ENCODE measurements around the gene STEAP2. TPM values are rescaled to one million over a fixed set of nuclear protein-coding genes. Genes with fewer than 3 reads are reported as not detected.
"Not testable (repeated sequence)": the region's sequence is repeated elsewhere in the genome, so short reads cannot be mapped to it uniquely, and the experiment has no call there.

The STEAP2 gene
- 2.4 TPM for total RNA-seq

- ATAC-seq, result peak; percentile 99
Observed at GRCh38 chr7:90211391-90212148, at the start of gene STEAP2. STEAP2 (plus strand) TSS chr7:90211740; CDS start chr7:90225083, 13,343 bp downstream.

- ATAC-seq, result no peak
Observed at GRCh38 chr7:90163534-90163933, 48.0 kb upstream of the STEAP2 start.

- no peak for ATAC-seq
Observed at GRCh38 chr7:90165724-90166123, 45.8 kb upstream of the STEAP2 start.

GRCh38 chr7:90166153-90166552 lies 45.4 kb upstream of the STEAP2 start:
- no peak for ATAC-seq

DNA sequence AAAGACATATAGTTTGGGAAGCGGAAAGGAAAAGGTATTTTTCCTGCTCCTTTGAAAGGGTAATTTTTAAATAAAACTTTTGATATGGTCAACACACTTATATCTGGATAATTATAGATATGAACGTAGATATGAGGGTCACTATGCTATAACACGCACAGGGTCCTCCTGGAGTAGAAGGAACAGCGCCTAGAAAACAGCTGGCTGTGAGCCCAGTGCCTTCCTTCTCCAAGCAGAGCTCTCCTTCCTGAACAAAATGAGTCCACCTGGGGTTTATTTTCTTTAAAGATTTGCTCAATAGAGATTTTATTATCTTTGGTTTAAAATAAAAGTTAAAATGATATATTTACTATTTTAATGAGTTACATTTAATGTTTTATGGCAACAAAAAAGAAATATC lies 44.2 kb upstream of the STEAP2 start:
- ATAC-seq, result no peak

DNA sequence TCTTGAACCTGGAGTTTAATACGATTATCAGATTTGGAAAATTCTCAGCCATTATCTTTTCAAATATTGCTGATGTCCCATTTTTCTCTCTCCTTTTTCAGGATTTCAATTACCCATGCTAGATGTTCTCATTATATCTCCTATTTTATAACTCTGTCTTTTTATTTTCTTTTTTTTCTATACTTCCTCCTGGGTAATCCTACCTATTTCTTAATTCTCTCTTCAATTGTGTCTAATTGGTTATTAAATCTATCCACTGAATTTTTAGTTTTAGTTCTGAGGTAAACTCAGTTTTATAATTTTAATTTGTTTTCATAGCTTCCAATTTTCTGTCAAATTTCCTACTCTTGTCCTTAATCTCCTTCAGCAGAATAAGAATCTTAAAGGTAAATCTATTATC lies 41.6 kb upstream of the STEAP2 start:
- ATAC-seq, result no peak

DNA sequence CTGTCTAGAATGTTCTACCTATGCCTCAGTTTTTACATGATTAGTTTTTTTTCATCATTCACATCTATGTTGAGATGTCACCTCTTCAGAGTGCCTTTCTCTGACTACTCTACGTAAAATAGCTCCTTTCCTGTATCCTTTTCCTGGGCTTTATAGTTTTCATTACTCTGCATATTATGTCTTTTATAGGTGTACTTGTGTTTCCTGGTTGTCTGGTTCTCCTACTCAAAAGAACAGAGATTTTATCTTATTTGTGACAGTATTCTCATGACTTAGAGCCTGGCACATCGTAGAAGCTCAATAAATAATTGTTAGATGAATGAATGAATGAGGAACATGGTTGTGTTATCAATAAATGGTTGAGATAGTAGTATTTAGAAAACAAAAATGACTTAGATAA lies 39.4 kb upstream of the STEAP2 start:
- no peak for ATAC-seq

GRCh38 chr7:90172624-90173023 lies 38.9 kb upstream of the STEAP2 start:
- ATAC-seq, result no peak

DNA sequence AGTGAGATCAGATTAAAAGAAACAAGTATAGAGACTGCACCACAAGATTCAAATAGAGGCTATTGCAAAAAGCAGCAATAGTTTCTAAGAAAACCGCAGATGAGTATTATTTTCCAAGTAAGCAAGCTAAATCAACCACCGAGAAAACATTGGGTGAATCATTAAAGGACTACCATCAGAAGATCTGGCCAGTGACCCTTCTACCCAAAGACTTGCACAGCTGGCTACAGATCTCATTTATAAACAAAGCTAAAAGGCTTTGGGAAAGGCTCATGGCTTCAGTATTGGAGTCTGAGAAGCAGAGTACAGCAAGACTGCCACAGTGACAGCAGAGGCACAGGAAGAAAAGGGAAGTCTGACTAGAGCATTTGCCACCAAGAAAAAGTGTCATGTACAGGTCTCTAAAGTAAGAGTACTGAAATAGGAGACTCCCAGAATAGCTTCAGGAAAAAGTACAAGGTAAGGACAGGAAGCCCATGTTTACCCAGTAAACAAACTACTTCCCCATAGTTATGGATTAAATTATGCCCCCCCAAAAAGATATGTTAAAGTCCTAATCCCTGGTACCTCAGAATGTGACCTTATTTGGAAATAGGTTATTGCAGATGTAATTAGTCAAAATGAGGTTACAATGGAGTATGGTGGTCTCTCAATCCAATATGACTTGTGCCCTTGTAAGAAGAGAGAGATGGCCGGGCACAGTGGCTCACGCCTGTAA lies 38.3 kb upstream of the STEAP2 start:
- no peak for ATAC-seq

DNA sequence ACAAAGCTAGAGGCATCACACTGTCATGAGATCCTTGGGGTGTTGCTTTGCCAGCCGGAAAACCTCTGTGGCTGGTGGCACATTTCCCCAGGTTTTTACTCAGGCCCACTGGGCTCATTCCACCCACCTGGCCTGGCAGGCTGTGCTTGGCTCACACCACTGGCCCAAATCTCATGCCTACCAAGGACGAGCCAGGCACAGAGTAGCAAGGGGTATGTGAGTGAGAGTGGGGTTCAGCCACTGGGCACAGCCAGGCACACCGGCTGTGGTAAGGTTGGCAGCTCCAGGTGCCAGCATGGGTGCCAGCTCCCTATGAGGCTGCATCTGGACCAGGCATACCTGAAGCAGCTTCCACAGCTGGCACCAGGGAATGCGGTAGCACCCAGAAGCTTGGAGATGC lies 35.9 kb upstream of the STEAP2 start:
- no peak for ATAC-seq

DNA sequence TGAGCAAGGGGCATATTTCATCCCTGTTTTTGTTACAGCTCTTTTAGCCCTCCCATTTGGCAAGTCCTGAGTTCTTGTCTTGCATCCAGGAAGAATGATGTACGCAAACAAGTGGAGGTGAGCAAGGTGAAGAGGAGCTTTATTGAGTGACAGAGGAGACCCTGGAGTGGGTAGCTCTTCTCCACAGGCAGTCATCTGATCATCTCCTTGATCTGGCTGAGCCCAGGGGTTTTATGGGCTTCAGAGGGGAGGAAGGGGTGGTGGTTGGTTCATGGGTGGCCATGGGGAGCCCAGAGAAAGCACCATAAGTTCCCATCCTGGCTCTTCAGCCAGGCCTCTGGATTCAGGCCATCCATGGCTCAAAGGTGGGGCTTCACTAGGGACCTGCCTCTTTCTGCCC lies 35.3 kb upstream of the STEAP2 start:
- no peak for ATAC-seq

DNA sequence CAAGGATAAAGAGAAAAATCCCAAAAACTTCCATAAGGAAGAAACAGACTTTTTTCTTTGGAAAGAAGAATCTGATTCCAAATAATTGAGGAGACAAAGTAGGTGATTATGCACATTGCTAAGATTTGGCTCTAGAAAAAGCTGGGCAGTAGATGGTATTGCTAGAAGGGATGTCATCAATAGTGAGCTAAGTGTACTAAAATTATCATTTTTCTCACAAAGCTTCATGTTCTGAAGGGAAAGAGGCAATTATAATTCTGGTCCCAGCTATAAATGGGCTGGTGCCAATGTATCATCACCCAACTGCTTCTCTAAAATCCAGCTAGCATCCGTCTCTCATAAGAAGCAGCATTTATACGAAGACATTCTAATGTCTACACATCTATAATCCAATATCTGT lies 33.4 kb upstream of the STEAP2 start:
- no peak for ATAC-seq

DNA sequence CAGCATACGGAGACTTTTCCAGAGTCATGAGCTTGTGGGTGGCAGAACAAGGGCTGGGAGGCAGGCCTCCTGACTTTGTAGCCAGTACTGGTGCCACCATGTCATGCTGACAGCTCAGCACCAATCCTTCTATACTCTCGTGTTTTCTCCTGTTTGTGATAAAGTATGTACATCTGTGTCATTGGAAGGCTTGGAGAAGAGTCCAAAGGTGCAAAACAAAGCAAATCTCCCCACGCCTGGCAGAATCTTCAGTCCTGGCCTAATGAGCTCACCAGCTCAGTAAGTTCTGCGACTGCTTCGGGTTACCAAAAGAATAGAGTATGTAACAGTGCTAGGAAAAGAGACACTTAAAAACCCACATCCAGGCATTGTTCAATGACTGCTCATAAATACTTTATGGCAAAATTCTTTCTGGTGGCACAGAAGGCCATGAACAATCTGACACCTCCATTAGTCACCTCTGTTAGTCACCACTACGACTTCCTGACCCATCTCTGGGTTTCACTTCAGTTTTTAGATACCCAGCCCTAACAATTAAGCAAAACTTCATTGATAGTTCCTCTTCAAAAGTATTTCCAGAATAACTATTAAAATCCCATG lies 32.8 kb upstream of the STEAP2 start:
- ATAC-seq, result peak; percentile 87

DNA sequence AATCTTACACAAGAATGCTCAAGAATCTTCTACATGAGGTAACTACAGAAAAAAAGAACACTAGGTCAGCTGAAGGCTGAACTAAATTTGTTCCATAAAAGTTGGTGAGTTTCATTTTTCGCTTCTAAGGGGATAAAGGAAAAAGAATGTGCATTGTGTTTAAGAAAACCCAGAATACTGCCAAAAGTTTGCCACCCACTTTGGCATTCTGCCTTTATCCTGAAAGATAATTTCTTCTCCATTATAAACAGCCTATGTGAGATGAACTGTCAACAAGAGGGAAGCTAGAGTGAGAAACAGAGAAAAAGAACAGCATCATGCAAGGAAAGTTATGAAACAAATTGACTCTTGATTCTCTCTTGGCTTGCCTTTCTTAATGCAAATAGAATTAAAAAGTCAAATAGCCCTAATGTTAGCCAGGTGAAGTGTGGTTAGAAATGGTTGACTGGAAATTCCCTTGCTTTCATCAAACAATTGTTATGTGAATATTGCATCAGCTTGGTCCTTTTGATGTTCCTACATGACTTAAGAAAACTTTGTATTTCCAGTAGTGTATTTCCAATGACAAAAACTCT lies 31.4 kb upstream of the STEAP2 start:
- ATAC-seq, result no peak

GRCh38 chr7:90180649-90181048 lies 30.9 kb upstream of the STEAP2 start:
- ATAC-seq, result no peak

- no peak for ATAC-seq
Observed at GRCh38 chr7:90181485-90181884, 30.1 kb upstream of the STEAP2 start.

- ATAC-seq, result not testable (repeated sequence)
Observed at GRCh38 chr7:90186290-90186689, 25.2 kb upstream of the STEAP2 start.

DNA sequence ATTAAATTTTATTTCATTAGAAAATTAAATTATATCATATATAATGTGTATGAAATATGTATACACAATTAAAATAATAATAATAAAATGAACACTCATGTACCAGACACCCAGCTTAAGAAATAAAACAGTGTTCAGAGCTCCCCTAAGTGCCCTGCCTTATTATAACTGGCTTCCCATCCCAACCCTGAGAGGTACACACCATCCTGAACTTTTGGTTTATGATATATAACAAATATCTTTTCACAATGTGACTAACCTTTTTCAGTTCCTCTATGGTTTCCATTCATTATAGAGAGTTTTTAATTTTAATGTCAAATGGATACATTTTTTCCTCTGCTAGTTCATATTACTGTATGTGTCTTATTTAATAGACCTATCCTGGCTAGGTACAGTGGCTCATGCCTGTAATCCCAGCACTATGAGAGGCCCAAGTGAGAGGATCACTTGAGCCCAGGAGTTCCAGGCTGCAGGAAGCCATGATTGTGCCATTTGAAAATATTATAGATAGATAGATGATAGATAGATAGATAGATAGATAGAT lies 24.0 kb upstream of the STEAP2 start:
- ATAC-seq, result no peak

DNA sequence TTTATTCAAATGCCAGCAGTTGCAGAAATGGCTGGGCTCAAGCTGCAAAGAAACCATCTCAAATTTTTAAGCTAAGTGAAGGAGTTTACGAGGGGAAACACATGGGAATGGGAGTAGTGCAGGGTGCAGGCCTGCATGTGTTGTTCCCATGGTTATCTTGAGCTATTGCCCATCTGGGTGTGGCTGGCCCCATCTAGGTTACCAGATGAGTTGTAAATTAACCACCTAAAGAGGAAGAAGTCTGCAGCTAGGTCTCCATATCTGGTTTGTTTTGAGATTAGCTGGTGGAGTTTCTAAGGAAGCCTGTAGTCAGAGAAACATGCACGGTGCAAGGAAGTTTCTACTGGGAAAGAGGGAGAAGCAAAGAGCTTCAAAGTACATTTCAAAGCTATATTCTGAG lies 23.3 kb upstream of the STEAP2 start:
- ATAC-seq, result no peak

- no peak for ATAC-seq
Observed at GRCh38 chr7:90190995-90191394, 20.5 kb upstream of the STEAP2 start.

- no peak for ATAC-seq
Observed at GRCh38 chr7:90191648-90192047, 19.9 kb upstream of the STEAP2 start.

DNA sequence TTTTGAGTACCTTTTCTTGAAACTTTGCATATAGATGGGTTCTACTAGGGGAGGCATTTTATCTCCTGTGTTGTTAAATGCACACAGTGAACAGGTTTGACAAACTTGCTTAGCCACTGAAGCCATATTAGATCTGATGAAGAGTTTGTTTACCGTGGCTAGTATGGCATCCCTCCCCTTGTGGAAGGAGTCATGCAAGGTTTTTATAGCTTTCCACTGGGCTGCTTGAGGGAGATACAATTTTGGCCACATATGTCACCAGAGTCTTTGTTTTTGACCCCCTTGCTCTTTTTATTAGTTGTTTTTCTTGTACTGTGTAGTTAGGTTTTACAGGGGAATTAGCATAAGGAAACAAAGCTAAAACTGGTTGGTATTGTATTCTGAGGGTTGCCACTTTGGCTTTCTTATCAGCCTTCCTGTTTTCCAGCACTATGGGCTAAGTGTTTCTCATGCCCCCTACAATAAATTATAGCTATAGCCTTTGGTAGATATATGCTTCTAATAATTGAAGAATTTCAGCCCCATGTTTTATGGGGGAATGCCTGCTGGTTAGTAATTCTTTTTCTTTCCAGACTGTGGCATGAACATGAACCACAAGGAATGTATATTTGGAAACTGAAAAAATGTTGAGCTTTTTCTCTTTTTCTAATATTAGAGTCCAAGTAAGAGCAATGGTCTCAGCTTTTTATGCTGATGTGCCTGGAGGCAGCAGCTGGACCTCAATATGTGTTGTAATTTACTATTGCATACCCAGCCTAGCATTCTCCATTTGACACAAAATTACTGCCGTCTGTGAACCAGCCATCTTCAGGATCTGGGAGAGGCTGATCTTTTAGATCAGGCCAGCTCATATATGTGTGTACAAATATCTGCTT lies 18.4 kb upstream of the STEAP2 start:
- no peak for ATAC-seq

All from esophagus mucosa (tissue), 1 donor.